GM23248 (cell line): ENCODE measurements around the gene P2RY2.

Source experiments
- EZH2 ChIP-seq: fragments of 200-600 bp; sonication (generic); IDR thresholded peaks from 2 replicates; pipeline ENCODE4 v1.6.1; 2018; ENCODE audit warnings: antibody characterized with exemption, mild to moderate bottlenecking; ENCODE audit not compliant: insufficient read depth, poor library complexity, severe bottlenecking
- EZH2phosphoT487 ChIP-seq: fragments of 200-600 bp; sonication (generic); IDR thresholded peaks from 2 replicates; pipeline ENCODE4 v1.6.1; 2018; ENCODE audit warnings: antibody characterized with exemption, moderate library complexity, mild to moderate bottlenecking, low read depth; ENCODE audit not compliant: insufficient read depth

- TF ChIP-seq EZH2 (no peak), EZH2phosphoT487 (no peak)
These were observed 51.5 kb downstream of the P2RY2 start for GRCh38 chr11:73269459-73270015.
